ENCODE results near the gene GNG10.
"Not testable (repeated sequence)": the region's sequence is repeated elsewhere in the genome, so short reads cannot be mapped to it uniquely, and the experiment has no call there.

GNG10 gene

DNA sequence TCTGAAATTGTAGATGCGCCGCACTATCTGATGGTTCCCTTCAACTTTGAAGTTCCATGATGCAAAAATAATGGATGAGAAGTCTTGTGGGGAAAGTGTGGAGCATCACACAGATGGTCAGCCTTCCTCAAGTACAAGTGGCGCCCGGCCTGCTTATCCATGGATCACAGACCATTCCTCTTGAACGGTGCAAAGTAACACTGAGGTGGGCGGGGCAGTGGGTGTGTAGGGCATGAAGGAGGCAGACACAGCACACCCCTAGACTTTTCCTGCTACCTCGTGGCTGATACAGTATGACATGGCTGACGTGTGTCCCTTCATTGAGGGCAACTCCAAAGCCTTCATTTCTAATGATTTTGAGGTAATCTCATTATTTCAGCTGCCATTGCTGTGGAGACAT lies 2.5 kb upstream of the GNG10 start:
- DNase-seq, result no peak

DNA sequence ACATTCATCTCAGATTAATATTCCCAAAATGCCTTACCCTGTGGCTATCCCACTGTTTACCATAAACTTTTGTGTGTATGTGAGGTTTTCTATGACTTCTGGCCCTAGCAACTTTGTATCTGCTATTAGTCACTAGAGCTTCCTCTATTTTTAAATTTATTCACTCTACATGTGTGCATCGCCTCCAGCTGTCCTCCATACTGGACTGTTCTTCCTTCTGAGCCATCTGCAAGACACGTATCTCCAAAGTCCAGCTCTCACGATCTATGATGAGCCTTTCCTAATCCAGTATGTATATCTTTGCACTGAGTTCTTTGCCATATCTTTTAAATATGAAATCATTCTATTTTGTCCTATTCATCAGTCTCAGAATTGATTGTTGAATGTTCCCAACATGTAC lies 1.7 kb upstream of the GNG10 start:
- no peak for DNase-seq

DNA sequence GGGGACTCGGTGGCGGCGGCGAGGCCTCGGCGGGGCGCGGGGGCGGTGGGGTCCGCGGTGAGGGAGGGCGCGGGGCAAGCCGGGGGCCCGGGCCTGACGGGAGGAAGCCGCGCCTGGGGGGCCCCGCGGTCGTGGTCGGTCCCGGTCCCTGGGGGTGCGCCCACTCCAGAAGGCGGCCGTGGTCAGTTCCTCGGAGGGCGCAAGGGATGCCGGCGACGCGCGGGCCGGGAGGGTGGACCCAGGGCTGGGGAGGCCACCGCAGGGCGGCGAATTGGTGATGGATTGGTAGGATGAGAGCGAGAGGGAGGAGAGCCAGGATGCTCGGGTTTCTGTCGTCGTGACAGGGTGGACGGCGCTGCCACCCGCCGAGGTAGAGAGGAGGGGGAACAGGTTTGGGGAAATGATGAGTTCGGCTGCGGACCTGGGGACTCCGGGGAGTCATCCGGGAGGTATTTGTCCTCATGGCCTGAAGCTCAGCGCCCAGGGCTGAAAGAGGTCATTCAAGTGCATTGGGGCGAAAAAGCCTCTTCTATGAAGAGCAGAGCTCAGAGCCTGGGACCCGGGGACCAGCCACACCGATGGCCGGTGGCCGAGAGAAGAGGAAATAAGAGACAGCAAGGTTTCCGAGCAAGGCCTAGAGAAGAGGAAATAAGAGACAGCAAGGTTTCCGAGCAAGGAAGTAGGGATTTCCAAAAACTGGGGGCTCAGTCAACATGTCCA lies 557 bp downstream of the GNG10 start:
- no peak for DNase-seq

DNA sequence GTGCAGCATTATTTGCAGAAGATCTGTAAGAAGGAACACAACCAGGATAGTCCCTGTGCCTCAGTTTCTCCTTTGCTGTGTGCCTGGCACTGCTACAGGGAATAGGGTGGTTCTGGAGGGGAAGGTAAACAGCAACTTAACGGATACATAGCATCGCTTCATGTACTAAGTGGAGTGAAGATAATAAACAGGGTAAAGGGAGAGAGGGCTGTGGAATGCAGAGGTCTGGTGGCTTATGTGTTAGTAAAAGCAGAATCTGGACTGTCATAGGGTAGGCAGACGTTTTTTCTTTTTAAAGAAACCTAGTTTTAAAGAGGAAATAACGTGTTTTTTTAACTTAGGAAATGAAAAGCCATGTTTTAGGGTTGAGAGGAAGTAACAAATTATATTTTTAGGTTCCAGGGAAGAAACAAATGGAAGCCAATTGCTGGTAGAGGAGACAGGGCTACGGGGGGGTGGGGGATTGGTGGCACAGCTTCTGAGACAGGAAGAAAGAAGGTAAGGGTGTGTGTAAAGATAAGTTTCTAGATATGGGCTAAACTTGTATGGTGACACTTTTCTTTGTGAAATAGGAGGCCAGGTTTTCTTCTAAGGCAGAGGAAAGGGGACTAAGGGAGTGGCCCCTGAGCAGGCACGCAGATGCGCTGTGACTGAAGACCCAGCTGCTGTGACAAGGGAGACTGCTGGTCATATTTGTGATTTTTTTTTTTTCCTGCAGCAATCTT lies 1.3 kb downstream of the GNG10 start:
- no peak for DNase-seq

DNA sequence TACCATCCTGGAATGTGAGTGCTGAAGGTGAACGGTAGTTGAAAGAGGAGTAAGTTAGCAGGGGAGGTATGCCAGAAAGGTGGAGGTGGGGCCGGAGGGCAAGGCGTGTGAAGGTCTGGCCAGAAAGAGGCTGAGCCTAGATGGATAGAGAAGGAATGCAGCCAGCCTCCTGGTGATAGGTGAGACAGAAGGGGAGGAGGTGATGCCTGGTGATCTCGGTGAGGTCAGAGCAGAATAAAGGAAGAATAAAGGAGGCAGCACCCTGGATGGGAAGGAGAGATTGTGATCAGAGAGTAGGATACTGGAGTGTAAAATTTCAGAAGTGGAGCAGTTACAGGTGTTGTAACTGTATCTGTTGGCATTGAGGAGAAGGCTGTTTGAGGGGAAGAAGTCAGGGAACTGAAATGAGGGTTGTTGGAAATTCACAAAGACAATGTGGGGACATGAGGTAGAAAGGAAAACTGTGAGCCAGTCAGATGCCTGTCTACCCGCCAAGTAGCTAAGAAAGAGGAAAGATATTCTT lies 2.0 kb downstream of the GNG10 start:
- no peak for DNase-seq

DNA sequence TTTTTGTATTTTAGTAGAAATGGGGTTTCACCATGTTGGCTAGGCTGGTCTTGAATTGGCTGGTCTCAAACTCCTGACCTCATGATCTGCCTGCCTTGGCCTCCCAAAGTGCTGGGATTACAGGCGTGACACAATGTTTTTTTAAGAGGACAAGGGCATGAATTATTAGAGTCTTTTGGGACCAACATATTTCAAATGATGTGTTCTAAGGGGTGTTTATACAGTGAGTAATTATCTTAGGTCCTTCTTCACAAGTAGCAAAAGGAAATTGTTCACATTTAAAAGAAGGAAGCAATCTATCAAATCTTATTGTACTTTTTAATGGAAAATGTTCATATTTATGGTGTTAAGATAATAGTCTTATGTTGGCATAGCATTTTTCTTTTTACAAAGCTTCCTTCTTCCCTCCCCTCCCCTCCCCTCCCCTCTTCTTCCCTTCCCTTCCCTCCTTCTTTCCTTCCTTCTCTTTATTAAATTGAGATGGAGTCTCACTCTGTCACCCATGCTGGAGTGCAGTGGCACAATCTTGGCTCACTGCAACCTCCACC lies 6.7 kb downstream of the GNG10 start:
- DNase-seq, result no peak

DNA sequence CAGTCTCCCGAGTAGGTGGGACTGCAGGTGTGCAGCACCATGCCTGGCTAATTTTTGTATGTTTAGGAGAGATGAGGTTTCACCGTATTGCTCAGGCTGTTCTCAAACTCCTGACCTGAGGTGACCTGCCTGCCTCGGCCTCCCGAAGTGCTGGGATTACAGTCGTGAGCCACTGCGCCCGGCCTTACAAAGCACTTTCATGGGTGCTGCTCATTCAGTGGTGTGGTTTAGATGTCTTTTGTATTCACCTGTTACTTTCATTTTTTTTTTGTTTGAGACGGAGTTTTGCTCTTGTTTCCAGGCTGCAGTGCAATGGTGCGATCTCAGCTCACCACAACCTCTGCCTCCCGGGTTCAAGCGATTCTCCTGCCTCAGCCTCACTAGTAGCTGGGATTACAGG lies 7.2 kb downstream of the GNG10 start:
- not testable (repeated sequence) for DNase-seq

DNA sequence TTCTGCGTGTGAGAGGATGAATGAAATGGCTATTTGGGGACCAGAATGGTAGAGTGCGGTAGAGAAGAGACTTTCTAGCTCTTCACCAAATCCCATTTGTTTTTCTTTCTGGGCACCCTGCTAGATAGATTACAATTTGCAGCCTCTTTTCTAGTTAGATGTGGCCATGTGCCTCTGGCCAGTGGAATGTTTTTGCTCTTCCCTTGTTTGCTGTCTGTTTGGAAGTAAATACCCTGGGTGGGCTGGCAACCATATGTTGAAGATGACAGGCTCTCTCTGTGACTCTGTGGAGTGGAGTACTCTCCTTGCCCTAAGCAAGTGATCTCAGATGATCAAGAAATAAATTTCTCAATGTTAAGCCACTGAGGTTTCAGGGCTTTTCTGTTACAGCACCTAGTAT lies 12.9 kb downstream of the GNG10 start:
- no peak for DNase-seq

DNA sequence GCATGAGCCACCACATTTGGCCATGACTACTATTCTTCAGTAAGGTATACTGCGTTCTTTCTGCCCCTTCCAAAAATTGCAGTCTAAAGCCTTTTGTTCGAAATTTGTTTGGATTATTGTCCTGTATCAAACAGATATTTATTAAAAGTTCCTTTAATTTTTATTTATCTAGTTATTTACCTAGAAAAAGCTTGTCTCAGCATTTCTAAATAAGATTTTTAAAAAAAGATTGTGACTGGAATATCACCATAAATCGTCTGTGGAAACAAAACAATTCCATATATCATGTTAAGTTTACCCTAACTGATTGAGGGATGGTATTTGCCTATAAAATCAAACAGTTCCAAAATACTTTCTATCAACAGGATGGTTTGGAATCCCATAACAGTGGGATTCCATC lies 14.7 kb downstream of the GNG10 start:
- no peak for DNase-seq

DNA sequence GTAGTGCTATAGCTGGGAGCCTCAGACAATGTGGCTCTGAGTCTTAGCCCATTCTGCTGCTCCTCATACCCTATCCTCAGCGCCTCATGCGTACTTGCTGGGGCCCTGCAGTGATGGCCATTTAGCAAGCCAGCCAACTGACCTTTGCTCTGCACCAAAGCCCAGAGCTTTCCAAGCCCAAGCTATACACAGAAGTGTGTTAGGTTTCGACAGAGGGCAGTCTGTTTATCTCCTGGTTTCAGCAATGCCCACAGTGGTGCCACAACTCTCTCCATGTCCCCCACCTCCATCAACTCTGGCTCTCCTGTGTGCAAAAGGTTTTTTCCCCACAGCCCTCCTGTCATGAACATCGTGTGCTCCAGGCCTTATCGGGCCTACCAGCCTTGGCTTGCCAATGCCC lies 16.9 kb downstream of the GNG10 start:
- no peak for DNase-seq

DNA sequence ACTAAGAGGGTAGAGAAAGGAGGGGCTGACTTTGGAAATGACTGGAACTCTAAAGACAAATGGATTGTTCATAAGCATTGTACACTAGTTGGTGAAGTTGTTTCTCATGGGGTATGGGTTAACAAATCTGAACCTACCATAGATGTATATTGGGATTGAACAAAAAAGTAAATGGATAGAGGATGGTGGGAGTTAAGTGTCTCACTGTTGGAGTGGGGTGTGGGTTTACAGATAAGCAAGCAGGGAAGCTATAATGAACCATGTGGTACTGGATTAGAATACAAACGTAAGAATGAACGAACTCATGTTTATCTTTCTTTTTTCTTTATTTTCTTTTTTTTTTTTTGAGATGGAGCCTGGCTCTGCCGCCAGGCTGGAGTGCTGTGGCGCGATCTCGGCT lies 17.8 kb downstream of the GNG10 start:
- no peak for DNase-seq

DNA sequence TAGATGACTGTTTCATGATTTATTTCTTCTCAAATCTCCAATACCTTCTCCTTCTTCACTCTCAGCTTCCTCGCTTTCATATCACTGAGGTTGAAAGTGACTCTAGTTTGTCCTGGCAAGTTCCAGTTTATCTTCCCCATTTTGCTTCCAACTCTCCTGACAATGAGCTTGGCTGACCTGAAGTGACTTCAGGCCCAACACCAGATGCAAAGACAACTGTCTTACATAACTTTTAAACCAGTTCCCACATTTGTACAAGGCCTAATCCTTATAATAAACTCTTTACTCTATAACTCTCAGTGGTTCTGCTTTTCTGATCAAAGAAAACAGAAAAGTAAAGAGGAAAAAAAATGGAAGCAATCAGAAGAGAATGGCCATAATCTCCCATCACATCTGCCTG lies 22.0 kb downstream of the GNG10 start:
- DNase-seq, result no peak

DNA sequence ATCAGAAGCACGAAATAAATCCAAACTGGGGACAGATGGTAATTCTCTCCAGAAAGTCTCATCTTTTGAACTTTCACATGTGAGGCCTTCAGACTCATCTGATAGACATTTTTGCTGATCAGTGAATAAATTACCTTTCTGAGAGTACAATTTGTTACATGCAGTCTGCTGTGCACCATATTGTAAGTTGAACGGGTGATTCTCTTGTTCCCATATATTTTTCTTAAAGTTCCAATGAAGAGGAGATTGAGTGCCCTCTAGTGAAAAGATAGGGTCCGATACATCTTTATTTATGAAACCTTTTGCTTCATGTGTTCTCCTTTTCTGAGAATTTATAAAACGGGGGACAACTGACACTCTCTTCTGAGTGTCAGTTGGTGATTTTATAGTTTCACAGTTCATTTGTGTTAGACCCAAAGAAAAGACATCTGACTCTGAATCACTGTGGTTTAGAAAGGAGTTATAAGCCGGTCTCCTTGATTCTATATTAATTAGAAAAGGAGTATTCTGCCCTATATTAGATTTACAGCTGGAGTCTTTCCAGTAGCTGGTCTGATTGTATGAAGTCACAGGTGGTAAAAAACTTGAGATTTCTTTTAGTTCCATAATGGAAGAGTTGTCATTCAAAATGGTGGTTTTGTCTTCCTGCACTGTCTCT lies 30.4 kb downstream of the GNG10 start:
- no peak for DNase-seq

DNA sequence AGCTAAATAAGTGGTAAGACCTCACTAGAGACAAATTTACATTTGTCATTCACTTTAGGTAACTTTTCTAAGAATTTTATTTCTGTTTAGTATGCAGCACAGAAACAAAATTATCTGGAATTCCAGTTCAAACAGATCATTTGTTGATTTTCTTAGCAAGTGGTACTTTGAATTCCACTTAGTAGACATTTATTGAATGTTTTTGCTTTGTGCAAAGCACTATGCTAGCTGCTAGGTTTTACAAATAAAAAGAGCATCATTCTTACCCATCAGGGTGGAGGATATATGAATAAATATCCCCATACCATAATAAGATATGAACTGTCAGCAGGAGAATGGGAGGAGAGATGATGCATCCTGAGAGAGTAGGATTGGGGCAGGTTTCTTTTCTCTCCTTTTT lies 35.4 kb downstream of the GNG10 start:
- DNase-seq, result no peak

DNA sequence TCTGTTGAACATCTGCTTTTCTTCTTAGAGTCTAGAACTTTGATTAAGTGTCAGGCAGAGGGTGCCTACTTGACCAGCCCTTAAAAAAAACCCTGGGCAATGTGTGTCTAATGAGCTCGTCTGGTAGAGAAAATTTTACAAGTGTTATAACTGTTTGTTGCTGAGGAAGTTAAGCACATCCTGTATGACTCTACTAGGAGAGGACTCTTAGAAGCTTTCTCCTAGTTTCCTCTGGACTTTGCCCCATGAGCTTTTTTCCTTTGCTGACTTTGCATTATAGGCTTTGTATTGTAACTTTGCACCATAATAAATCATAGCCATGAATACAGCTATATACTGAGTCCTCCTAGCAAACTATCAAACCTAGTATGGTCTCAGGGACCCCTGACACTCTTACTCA lies 39.4 kb downstream of the GNG10 start:
- no peak for DNase-seq

DNA sequence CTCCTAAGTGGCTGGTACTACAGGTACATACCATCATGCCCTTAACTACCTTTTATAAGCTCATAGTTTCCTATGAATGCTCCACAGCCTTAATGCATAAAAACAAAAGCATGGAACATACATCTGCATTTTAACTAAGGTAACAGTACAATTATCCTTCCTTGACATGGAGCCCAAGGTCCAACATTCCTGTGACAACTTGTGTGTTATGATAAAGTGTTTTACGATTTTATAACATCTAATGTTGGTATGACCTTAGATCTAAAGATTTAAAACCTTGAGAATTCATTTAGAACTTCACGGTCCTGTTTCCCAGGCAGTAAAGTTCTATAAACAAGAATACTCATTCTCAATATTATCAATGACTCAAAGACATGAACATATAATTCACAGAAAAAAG lies 43.1 kb downstream of the GNG10 start:
- DNase-seq, result no peak

DNA sequence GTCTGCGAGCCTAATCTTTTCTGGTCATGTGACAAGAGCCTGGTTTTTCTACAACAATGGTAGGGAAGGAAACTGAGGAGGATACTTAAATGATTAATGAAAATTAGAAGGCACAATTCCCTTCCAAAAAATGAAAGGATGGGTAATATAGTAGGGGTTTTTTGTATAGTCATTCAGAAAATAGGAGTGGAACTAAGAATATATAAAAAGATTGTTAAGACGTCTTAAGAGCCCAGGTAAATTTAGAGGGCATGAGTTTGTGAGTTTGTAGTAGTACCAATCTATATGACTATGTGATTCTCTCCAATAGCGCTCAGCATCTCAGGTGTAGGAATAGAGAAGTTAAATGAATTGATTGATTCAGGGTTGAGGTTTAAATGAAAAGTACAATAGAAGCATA lies 50.1 kb downstream of the GNG10 start:
- DNase-seq, result no peak

DNA sequence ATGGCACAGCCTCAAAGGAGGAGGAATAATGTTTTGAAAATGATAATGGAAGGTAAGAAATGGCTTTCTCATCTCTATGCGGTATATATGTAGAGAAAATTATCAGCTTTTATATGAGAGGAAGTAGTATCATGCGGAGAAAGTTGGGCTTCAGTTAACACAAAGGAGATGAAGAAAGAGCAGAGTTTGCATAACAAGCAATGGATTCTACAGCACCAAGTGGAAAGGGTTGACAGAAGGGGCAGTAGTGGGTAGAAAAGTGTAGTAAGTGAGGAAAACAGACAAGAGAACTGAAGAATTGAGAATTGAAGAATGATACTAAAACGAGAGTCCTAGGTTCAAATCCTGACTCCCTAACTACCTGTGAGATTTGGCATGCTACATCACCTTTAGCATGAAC lies 51.0 kb downstream of the GNG10 start:
- DNase-seq, result no peak

DNA sequence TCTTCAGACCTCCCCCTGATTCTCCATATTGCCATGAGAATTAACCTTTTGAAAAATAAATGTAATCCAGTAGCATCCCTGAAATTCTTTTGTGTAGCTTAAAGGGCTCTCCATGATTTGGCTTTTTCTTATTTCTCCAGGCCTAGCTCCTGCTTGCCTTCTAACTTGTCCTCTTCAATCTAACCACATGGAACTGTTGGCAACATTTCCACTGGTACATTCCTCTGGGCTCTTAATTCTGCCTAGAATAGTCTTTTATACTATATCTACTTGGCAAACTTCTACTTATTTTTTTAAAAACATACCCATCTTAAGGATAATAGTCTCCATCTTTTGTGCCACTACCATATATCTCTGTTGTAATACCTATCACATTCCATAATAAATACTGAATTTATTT lies 54.1 kb downstream of the GNG10 start:
- no peak for DNase-seq

DNA sequence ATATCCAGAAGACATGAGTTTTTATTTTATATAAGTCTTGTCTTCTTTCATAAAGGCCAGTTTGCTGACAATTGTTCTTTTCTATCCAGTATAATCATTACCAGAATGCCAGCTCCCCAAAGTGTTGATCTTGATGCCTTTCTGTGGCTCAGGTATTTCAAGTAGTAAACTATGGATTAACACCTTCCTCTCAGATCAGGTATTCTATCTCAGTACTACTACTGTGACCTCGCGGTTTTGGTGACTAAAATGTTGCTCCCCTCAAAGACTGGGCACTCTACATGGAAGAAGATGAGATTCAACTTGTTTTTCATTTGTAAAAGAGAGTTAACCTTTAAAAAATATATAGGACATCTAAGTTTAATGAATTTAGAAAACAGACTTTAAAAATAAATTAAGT lies 58.1 kb downstream of the GNG10 start:
- no peak for DNase-seq

Data from NCI-H187 (cell line).